RKO (cell line): Measurements from ENCODE around the gene OR52I2.

Experiments used
- DNase-seq: peaks from one replicate; pipeline ENCODE4 v3.0.0-alpha.2; 2016; ENCODE audit warnings: low spot score

The OR52I2 gene

GRCh38 chr11:4607781-4608666, 26.5 kb downstream of the OR52I2 start, which contains the start of gene TRIM68:
Gene TRIM68 (minus strand): TSS chr11:4608231. CDS start chr11:4605504, 2,727 bp downstream.
- peak; percentile 87 for DNase-seq

DNA sequence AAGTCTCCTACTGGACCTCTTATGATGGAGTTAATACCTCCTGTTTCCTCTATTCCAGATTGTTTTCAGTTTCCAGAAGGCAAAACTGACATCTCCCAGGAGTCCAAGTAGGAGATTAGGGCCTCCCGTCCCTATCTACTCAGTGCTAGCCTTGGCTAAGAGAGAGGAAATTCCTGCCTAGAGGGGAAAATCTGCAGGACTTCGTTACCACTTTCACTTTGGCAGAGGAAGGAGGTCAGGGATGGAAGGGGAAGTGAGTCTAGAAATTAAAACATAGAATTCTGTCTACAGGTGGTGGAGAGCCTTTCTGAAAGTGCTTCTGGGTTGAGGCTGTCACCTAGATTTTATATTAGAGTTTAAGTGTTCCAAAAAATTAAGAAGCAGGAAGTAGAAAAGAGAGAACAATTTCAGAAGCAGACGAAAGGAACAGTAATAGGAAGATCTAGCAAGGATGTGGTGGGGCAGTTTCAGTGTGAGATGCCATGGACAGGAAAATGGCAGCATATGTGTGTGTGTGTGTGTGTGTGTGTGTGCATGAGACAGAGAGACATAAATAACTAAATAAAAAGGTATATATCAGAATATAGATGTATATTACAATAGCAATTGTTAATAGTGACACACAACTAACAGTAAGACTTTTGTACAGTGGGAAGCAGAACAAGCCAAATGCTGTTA, 28.9 kb downstream of the OR52I2 start:
- no peak for DNase-seq

DNA sequence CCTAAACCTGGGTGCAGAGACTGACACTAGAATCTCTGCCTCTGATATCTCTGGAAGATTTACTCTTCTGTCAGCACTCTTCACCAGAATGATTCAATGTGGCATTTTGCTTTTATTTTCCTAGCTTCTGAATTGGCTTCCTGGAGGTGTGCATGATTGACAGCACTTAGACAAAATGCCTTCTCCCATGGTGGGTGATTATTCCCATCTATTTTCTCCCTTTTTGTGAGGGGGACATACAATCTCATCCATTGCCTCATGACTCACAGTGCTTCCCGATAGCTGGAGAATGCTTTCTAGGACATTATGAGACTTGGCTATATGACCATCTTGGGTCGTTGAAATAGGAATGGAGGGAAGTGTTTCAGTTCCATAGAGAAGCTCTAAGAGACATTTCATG, 30.4 kb downstream of the OR52I2 start:
- DNase-seq, result no peak

- no peak for DNase-seq
Observed at GRCh38 chr11:4615856-4616444, 34.4 kb downstream of the OR52I2 start.

DNA sequence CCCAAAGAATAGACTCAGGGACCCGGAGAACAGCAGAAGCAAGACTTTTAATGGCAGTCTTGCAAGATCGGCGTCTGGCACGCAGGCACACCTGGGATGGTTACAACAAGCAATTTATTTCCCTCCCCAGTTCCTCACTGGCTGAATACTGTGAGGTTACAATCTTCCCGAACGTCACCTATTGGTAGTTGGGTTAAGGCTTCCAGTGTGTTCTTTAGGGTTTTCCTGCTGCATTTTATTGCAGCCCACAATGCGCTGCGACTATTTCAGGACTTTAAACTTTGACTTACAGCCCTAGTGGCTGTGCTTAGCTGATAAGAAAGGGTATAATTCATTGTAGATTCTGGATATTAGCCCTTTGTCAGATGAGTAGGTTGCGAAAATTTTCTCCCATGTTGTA, 38.0 kb downstream of the OR52I2 start:
- no peak for DNase-seq

DNA sequence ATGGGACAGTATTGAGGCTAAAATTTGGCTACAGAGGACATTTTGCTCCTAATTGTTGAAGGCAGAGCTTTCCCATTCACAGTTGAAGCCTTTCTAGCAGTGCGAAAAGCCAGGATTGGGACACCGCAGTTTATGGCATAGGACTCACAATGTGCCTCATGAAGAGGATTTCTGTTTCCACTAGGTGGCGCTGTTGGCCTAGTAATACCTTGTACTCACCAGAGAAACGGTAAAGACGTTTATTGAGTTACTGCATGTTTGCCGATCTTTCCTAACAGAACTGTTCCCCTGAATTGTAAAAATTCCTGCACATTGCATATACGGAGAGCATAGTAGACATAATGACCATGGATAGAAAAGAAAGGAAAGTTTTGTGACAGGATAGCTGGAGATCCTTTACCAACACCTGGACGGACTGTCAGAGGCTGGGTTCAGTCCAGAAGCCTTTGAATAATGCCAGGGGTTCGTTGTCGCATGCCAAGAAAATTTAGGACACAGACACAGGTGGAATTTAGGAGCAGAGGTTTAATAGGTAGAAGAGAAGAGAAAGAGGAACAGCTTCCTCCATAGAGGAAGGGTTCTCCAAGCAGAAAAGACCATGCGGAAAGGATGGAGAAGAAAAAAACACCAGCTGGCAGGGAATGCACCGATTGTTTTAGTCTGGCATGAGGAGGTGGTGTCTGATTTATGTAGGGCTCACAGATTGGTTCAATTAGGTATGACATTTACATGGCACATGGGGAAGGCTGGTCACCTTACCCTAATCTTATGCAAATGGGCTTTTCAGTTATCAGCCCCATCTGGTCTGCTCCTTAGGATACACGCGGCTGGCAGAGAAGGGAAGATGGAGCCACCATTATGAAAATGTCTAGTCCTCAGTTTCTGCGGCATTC, 44.9 kb downstream of the OR52I2 start:
- peak; percentile 74 for DNase-seq

DNA sequence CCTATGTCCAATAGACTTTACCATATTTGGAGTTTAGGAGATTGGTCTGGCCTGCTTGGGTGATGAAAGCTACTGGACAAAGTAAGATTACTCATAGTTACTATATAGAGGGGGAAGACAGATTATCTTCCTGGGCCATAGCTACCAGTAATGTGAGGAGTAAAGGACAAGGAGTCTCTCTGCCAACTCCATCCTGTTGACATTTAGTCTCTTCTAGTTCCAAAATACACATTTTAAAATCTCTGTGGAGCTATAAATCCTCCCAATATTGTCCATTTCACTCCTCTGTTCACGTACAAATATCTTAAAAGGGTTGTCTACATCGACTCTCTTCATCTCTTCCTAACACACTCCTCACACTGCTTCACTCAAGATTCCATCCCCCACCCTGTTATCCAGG, 54.6 kb downstream of the OR52I2 start:
- DNase-seq, result no peak

- DNase-seq, result peak; percentile 58
Observed at GRCh38 chr11:4636962-4637661, 55.6 kb downstream of the OR52I2 start, which contains the start of gene OR51D1. Gene OR51D1 (plus strand): TSS chr11:4637477. CDS start chr11:4639791, 2,314 bp downstream.

DNA sequence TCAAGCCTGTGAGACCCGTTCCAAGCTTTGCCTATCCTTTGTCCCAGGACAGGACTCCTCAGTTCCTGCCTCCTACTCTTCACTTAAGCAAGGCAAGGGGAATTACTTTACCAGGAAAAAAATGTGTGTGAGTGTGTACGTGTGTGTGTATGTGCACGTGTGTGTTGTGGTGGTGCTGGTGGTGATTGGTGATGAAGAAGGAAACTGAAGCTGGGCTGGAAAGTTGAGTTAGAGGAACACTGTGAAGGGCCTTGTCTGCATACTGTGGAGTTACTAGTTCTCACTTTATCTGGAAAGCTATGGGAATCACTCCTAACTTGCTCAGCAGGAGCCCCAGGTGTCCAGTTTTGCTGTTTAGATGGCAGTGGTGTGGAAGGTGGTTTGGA, 56.1 kb downstream of the OR52I2 start:
- no peak for DNase-seq

- no peak for DNase-seq
Observed at GRCh38 chr11:4639931-4640330, 58.4 kb downstream of the OR52I2 start.

DNA sequence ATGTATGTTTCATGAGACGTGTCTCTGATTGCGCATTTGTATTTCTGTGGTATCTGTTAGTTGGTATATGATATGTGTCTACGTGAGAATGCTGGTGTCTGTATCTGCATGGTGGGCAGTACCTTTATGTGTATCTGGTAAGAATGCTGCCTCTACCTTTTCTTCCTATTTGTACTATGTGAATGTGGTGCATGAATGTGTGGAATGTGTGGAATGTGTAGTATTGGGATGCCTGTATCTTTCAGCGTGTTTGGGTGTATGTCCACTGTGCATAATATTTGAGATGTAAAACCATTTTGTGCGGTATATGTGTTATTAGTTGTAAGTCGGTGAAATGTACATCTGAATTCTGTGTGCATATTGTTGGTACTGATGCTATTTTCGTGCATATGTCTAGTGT, 60.0 kb downstream of the OR52I2 start:
- DNase-seq, result no peak

- no peak for DNase-seq
Observed at GRCh38 chr11:4642043-4642442, 60.5 kb downstream of the OR52I2 start.
